HS-27A (cell line): ENCODE data around the gene WBP2.
A peak's percentile ranks its signal among the peaks of the same experiment; 100 is the strongest.

Experiments
- DNase-seq: peaks from one replicate; pipeline ENCODE4 v3.0.0-alpha.2; 2012; ENCODE audit warnings: low read depth, missing footprints

The WBP2 gene

DNA sequence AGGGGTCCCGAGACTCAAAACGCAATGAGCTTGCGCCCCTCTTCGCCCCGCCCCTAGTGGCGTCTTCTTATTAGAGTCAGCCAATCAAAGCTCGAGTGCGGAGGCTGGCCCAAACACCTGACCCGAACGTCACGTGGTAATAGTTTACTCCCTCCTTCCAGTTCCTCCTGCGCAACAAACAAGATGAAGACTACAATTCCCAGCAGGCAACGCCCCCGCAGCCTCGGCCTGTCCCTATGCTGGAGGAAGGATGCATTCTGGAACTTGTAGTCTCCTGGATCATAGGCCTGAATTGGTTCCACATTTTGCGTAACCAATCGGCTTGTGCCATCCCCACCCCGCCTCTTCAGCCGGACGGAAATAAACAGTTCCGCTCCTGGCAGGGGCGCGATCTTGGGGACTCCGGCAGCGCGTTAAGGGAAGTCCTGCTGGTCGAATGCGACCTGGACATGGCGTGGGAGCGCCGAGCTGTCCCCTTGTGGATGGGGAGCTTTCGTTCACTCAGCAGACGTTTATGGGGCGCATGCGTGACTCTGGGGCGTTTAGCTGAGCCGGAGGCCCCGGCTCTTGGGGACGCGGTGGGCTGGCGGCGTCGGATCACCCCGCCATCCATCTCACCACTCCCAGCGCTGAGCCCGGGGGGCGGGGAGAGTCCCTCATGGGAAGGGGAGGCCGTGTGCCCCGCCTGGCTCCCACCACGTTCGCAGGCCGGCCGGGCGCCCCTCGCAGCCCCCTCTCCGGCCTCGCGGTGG, at the start of gene WBP2:
Gene WBP2 (minus strand): TSS at position 26 of the 752 bp plus-strand sequence. CDS start 38 bp downstream, outside the sequence.
- DNase-seq, result peak; percentile 93

- DNase-seq, result no peak
Observed at GRCh38 chr17:75902406-75902805, 47.3 kb upstream of the WBP2 start.

- DNase-seq, result no peak
Observed at GRCh38 chr17:75901727-75902126, 46.6 kb upstream of the WBP2 start.

- no peak for DNase-seq
Observed at GRCh38 chr17:75900691-75901533, 45.8 kb upstream of the WBP2 start.

GRCh38 chr17:75899767-75900468, 44.8 kb upstream of the WBP2 start:
- no peak for DNase-seq

DNA sequence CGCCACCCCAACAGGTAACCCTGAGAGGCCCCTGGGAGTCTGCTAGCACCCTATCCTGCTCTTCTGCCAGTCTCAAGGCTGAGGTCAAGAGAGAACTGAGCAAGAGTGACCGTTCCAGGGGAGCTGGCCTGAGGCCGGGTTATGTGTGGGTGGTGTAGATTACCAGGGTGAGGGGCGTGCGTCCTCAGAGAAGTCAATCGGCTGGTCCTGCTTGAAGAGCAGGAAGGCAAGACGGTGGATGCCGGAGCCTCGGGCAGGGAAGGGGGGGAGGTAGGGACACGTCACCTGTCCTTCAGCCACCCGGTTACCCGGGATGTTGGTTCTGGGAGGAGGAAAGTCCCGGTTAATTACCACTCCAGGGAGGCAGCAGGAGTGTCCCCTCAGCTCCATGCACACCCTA, 44.2 kb upstream of the WBP2 start:
- no peak for DNase-seq

DNA sequence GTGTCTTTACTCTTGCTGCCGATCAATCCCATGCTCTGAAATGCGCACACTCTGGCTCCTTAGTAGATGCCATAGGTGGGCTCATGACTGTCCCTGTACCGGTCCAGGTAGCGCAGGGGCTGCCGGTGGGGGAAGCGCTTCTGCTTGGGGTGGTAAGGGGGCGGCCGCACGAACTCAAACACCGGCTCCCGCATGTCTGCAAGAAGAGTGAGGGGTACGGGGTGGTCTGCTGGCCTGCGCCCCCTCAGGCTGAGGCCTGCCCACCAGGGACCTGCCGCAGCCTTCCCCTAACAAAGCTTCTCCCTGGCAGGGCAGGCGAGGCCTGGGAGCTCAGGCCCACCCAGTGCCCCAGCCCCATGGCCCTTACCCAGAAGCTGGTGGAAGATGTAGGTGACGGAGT, 43.7 kb upstream of the WBP2 start:
- DNase-seq, result no peak

GRCh38 chr17:75898065-75898464, 42.9 kb upstream of the WBP2 start:
- no peak for DNase-seq

- no peak for DNase-seq
Observed at GRCh38 chr17:75897160-75898019, 42.3 kb upstream of the WBP2 start.

GRCh38 chr17:75896415-75897159, 41.5 kb upstream of the WBP2 start, which contains the start of gene TRIM65:
TSS of gene TRIM65 (minus strand) at chr17:75896951. CDS start at chr17:75896937, 14 bp downstream.
- DNase-seq, result peak; percentile 23

GRCh38 chr17:75895370-75896155, 40.4 kb upstream of the WBP2 start:
- DNase-seq, result no peak

DNA sequence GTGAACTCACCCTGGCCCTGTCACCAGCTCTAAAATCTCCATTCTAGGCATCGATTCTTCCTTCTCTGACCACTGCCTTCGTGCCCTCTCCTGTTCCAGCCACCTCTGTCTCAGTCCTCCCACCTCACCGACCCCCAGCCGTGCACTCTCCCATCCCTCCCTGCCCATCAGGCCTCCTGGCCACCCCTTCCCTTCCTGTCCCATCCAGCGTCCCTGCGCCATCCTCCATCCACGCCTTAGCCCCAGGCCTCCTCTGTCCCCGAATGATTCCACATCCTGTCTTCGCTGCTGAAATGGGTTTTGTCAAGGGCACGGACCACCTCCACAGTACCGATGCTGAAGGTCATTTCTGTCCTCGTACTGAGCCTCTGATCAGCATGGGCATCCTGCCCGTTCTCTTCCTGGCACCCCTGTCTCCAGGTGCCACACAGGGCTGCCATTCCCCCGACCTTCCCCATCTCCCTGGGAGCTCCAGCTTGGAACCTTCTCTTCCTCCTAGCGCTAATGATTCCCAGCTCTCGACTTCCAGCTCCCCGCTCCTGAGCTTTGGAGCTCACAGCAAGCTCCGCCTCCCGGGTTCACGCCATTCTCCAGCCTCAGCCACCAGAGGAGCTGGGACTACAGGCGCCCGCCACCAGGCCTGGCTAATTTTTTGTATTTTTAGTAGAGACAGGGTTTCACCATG, 39.1 kb upstream of the WBP2 start:
- no peak for DNase-seq

- DNase-seq, result no peak
Observed at GRCh38 chr17:75893305-75894048, 38.3 kb upstream of the WBP2 start.

GRCh38 chr17:75892556-75893224, 37.6 kb upstream of the WBP2 start:
- DNase-seq, result no peak

- DNase-seq, result no peak
Observed at GRCh38 chr17:75891605-75892555, 36.7 kb upstream of the WBP2 start.

DNA sequence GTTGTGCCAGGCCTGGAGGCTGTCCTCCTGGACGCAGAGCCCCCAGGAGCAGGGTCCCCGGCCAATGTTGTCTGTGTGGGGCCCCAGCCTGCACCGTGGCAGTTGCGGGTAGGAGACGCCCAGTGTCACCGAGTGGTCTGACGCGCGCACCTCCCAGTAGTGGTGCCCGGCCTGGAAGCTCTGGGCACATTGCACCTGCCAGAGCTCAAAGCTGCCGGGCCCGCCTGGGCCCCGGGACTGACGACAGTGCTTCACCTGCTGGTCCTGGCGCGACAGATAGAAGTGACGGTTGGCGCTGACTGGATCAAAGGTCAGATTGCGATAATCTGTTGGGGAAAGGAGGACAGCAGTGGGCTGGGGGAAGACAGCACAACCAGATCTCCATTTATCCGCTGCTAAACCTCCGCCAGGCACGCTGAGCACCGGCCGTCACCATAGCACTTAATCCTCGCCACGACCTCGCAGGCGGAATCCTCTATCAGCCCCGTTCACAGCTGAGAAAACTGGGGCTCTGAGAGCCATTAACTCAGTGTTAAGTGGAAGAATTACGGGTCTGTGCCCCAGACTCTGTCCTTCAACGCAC, 36.0 kb upstream of the WBP2 start:
- DNase-seq, result no peak

DNA sequence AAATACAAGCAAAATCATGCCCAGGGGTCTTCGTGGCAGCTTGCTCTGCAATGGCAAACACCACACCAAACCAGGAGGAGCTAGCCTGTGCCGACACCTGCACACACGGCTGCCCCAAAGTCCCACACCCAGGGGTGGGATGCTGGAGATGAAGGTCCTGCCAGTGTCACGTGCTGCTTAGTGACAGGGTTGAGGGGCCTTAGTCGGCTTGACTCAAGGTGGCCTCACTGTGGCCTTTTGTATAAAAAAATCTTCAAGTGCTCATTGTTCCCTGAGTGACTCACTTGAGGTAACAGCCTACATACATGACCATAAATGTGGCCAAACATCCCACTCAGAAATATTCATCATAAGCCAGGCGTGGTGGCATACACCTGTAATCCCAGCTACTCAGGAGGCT, 34.3 kb upstream of the WBP2 start:
- no peak for DNase-seq
